ENCODE results near the gene NEDD4L.

- TF ChIP-seq EZH2 (IDR thresholded peaks at IDR 0.05; ENCODE audit: low read length): no peak
- no peak for TF ChIP-seq CTCF (optimal IDR thresholded peaks at IDR 0.05 in 1 of 3, IDR thresholded peaks at IDR 0.05 in 1 of 3, conservative IDR thresholded peaks at IDR 0.05 in 1 of 3; ENCODE audit: extremely low read depth in 1 of 3, insufficient read depth in 2 of 3, low read length in 3 of 3)
Observed at GRCh38 chr18:58268849-58269248, 224.8 kb downstream of the NEDD4L start.

Measured in keratinocyte (primary cell).